H9 (cell line): ENCODE results near the gene CDCP2. TPM values are rescaled to one million over a fixed set of nuclear protein-coding genes. Genes with fewer than 3 reads are reported as not detected.

Experiments
- DNase-seq: peaks from one replicate; pipeline ENCODE4 v3.0.0-alpha.2; 2017
- H2AFZ ChIP-seq: one replicate; pipeline ENCODE4 v1.6.1; 2013; ENCODE audit warnings: mild to moderate bottlenecking, low read length, control low read depth, moderate library complexity
- H2AK5ac ChIP-seq: 2 replicates; pipeline ENCODE4 v1.6.1; 2013; ENCODE audit warnings: low read length, control low read depth, mixed read lengths; ENCODE audit not compliant: insufficient read length
- H2BK120ac ChIP-seq: one replicate; pipeline ENCODE4 v1.6.1; 2013; ENCODE audit warnings: low read depth, mild to moderate bottlenecking, low read length, control low read depth, inconsistent platforms; ENCODE audit not compliant: poor library complexity, severe bottlenecking
- H2BK12ac ChIP-seq: 2 replicates; pipeline ENCODE4 v1.6.1; 2013; ENCODE audit warnings: low read length, control low read depth, mixed read lengths, low read depth; ENCODE audit not compliant: insufficient read length
- H2BK15ac ChIP-seq: 2 replicates; pipeline ENCODE4 v1.6.1; 2013; ENCODE audit warnings: low read depth, low read length, control low read depth
- H2BK20ac ChIP-seq: one replicate; pipeline ENCODE4 v1.6.1; 2013; ENCODE audit warnings: low read depth, mild to moderate bottlenecking, low read length, control low read depth, inconsistent platforms; ENCODE audit not compliant: poor library complexity, severe bottlenecking
- H2BK5ac ChIP-seq: 2 replicates; pipeline ENCODE4 v1.6.1; 2013; ENCODE audit warnings: low read length, control low read depth, mixed read lengths; ENCODE audit not compliant: insufficient read length
- H3K14ac ChIP-seq: 2 replicates; pipeline ENCODE4 v1.6.1; 2013; ENCODE audit warnings: low read length, control low read depth; ENCODE audit not compliant: insufficient read depth
- H3K18ac ChIP-seq: 2 replicates; pipeline ENCODE4 v1.6.1; 2013; ENCODE audit warnings: low read depth, mild to moderate bottlenecking, mixed read lengths, low read length, control low read depth; ENCODE audit not compliant: insufficient read length
- H3K23ac ChIP-seq: 2 replicates; pipeline ENCODE4 v1.6.1; 2013; ENCODE audit warnings: low read length, control low read depth, mixed read lengths, low read depth; ENCODE audit not compliant: insufficient read length
- H3K23me2 ChIP-seq: 2 replicates; pipeline ENCODE4 v1.6.1; 2013; ENCODE audit warnings: low read depth, mild to moderate bottlenecking, mixed read lengths, low read length, control low read depth; ENCODE audit not compliant: insufficient read length, poor library complexity, severe bottlenecking
- H3K27ac ChIP-seq: 2 replicates; pipeline ENCODE4 v1.5.1; 2013; ENCODE audit warnings: low read length, control low read depth, mixed read lengths, low read depth; ENCODE audit not compliant: insufficient read length
- H3K27me3 ChIP-seq: 2 replicates; pipeline ENCODE4 v1.6.1; 2013; ENCODE audit warnings: low read length, control low read depth, inconsistent platforms; ENCODE audit not compliant: insufficient read depth
- H3K4ac ChIP-seq: 2 replicates; pipeline ENCODE4 v1.6.1; 2013; ENCODE audit warnings: low read depth, mild to moderate bottlenecking, control low read depth, inconsistent platforms, low read length, moderate library complexity
- H3K4me1 ChIP-seq: 2 replicates; pipeline ENCODE4 v1.6.1; 2013; ENCODE audit warnings: low read length, control low read depth, inconsistent platforms; ENCODE audit not compliant: insufficient read depth
- H3K4me2 ChIP-seq: 2 replicates; pipeline ENCODE4 v1.6.1; 2013; ENCODE audit warnings: low read length, control low read depth, mixed read lengths; ENCODE audit not compliant: insufficient read length, insufficient read depth
- H3K56ac ChIP-seq: 2 replicates; pipeline ENCODE4 v1.6.1; 2013; ENCODE audit warnings: low read depth, mild to moderate bottlenecking, mixed read lengths, low read length, control low read depth; ENCODE audit not compliant: insufficient read length
- H3K79me1 ChIP-seq: 2 replicates; pipeline ENCODE4 v1.6.1; 2013; ENCODE audit warnings: low read depth, mild to moderate bottlenecking, moderate library complexity, low read length, control low read depth, inconsistent platforms; ENCODE audit not compliant: insufficient read depth, poor library complexity, severe bottlenecking
- H3K79me2 ChIP-seq: 2 replicates; pipeline ENCODE4 v1.6.1; 2013; ENCODE audit warnings: low read length, control low read depth, inconsistent platforms; ENCODE audit not compliant: insufficient read depth
- H3K9ac ChIP-seq: 2 replicates; pipeline ENCODE4 v1.6.1; 2013; ENCODE audit warnings: low read length, control low read depth, mixed read lengths; ENCODE audit not compliant: insufficient read length; ENCODE audit errors: extremely low read depth
- H3K9me3 ChIP-seq: one replicate; pipeline ENCODE4 v1.6.1; 2013; ENCODE audit warnings: low read depth, low read length, inconsistent platforms; ENCODE audit not compliant: control insufficient read depth
- H3T11ph ChIP-seq: one replicate; pipeline ENCODE4 v1.6.1; 2013; ENCODE audit warnings: mild to moderate bottlenecking, low read length, control low read depth, inconsistent platforms
- H4K20me1 ChIP-seq: one replicate; pipeline ENCODE4 v1.6.1; 2013; ENCODE audit not compliant: control insufficient read depth, insufficient read length, insufficient read depth
- H4K5ac ChIP-seq: 2 replicates; pipeline ENCODE4 v1.6.1; 2013; ENCODE audit warnings: low read depth, mild to moderate bottlenecking, mixed read lengths, low read length, control low read depth; ENCODE audit not compliant: insufficient read length
- H4K8ac ChIP-seq: replicated peaks from 2 replicates; pipeline ENCODE4 v1.6.1; 2013; ENCODE audit warnings: low read length, control low read depth, mixed read lengths, low read depth; ENCODE audit not compliant: insufficient read length
- H4K91ac ChIP-seq: 2 replicates; pipeline ENCODE4 v1.6.1; 2013; ENCODE audit warnings: low read depth, mild to moderate bottlenecking, moderate library complexity, mixed read lengths, low read length, control low read depth; ENCODE audit not compliant: insufficient read length
- H3K27ac Mint-ChIP-seq, 3 experiments: 2 replicates in 2 of 3; 3 replicates in 1 of 3; pipeline ENCODE4 v1.8.0; 2020 to 2021; ENCODE audit warnings: mixed read lengths in 3 of 3, mild to moderate bottlenecking in 1 of 3, moderate library complexity in 1 of 3
- H3K27me3 Mint-ChIP-seq: 2 replicates; pipeline ENCODE4 v1.8.0; 2021; ENCODE audit warnings: low read depth, mild to moderate bottlenecking, moderate library complexity, mixed read lengths
- H3K36me3 Mint-ChIP-seq, 3 experiments: 2 replicates in 2 of 3; 3 replicates in 1 of 3; pipeline ENCODE4 v1.8.0; 2020 to 2021; ENCODE audit warnings: low read depth in 3 of 3, mixed read lengths in 3 of 3; ENCODE audit not compliant: insufficient read depth in 1 of 3
- H3K4me1 Mint-ChIP-seq, 2 experiments: 2 replicates each; pipeline ENCODE4 v1.8.0; 2020; ENCODE audit warnings: mixed read lengths in 2 of 2
- H3K4me3 Mint-ChIP-seq, 2 experiments: 2 replicates in 1 of 2; 3 replicates in 1 of 2; pipeline ENCODE4 v1.8.0; 2020 to 2021; ENCODE audit warnings: mild to moderate bottlenecking in 2 of 2, mixed read lengths in 2 of 2, moderate library complexity in 1 of 2
- H3K9me3 Mint-ChIP-seq, 2 experiments: 2 replicates in 1 of 2; 3 replicates in 1 of 2; pipeline ENCODE4 v1.8.0; 2020; ENCODE audit warnings: mild to moderate bottlenecking in 2 of 2, mixed read lengths in 2 of 2, moderate library complexity in 1 of 2
- WGBS: extraction: QIAGEN DNeasy Blood & Tissue Kit; methylation state at CpG from one replicate; pipeline ENCODE4 v1.1.7; 2013; ENCODE audit warnings: missing lambda C conversion rate, low lambda C conversion rate, mixed read lengths; ENCODE audit not compliant: insufficient read length; ENCODE audit errors: extremely low coverage; 5-methylcytosine and 5-hydroxymethylcytosine counted together
- total RNA-seq: library from RNA; stranded (reverse); gene quantifications from 2 replicates; pipeline ENCODE4 v1.2.1, GENCODE V29; 2021
- TF ChIP-seq, protein P1 (sequence below): fragments of 200-600 bp; sonication (generic); conservative IDR thresholded peaks from 3 replicates; pipeline ENCODE4 v1.8.0; 2021; ENCODE audit warnings: antibody characterized with exemption, mild to moderate bottlenecking

CDCP2 gene
- total RNA-seq, 1 experiment from 2014 or later: not detected

- Histone ChIP-seq H3K9me3 (no peaks in the 10 kb centered on the region), H4K5ac (no peak overlapping the region), H3K27ac (no peak overlapping the region), H3K23ac (no peak overlapping the region), H4K8ac (no peak overlapping the region), H3T11ph (no peak overlapping the region), H2BK12ac (no peak overlapping the region), H3K27me3 (no peaks in the 10 kb centered on the region), H3K4me1 (no peaks in the 10 kb centered on the region), H4K91ac (no peak overlapping the region), H3K4ac (no peak overlapping the region), H2AK5ac (no peak overlapping the region), H3K4me2 (no peak overlapping the region), H2BK5ac (no peak overlapping the region), H2BK15ac (no peak overlapping the region), H2BK20ac (no peak overlapping the region), H2AFZ (no peak overlapping the region), H3K14ac (no peak overlapping the region; the same call in 1 of the 2 replicates), H3K9ac (no peak overlapping the region), H3K56ac (no peak overlapping the region), H3K18ac (no peak overlapping the region), H3K23me2 (no peaks in the 10 kb centered on the region), H3K79me1 (no peaks in the 10 kb centered on the region), H4K20me1 (no peaks in the 10 kb centered on the region), H2BK120ac (no peak overlapping the region), H3K79me2 (no peaks in the 10 kb centered on the region)
- H3K4me1 Mint-ChIP-seq: peaks cover 10 to 13% of the 10 kb centered on the region in 2 experiments
- no peak overlapping the region for H3K27ac Mint-ChIP-seq
- whole genome bisulfite sequencing: no CpG with 5 or more reads among the region's 7 CpGs
- no peak overlapping the region for H3K4me3 Mint-ChIP-seq
- peaks cover 18% of the 10 kb centered on the region for H3K27me3 Mint-ChIP-seq
- TF ChIP-seq, protein P1, sequence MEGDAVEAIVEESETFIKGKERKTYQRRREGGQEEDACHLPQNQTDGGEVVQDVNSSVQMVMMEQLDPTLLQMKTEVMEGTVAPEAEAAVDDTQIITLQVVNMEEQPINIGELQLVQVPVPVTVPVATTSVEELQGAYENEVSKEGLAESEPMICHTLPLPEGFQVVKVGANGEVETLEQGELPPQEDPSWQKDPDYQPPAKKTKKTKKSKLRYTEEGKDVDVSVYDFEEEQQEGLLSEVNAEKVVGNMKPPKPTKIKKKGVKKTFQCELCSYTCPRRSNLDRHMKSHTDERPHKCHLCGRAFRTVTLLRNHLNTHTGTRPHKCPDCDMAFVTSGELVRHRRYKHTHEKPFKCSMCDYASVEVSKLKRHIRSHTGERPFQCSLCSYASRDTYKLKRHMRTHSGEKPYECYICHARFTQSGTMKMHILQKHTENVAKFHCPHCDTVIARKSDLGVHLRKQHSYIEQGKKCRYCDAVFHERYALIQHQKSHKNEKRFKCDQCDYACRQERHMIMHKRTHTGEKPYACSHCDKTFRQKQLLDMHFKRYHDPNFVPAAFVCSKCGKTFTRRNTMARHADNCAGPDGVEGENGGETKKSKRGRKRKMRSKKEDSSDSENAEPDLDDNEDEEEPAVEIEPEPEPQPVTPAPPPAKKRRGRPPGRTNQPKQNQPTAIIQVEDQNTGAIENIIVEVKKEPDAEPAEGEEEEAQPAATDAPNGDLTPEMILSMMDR: no peak
- DNase-seq: no peak
- no peaks in the 10 kb centered on the region for H3K36me3 Mint-ChIP-seq
- H3K9me3 Mint-ChIP-seq: no peaks in the 10 kb centered on the region; a peak in 1 of 5 replicates
Observed at GRCh38 chr1:54127594-54128300, 25.1 kb downstream of the CDCP2 start.
